NCI-H2196 treated with DMSO at 0.1 percent for 48 hours (cell line): Measurements from ENCODE around the gene PRKG1.

ENCODE experiments used
- DNase-seq: peaks from one replicate; lab custom pipeline; 2025; ENCODE audit not compliant: unreplicated experiment; lab: John Stamatoyannopoulos, UW

PRKG1 gene

GRCh38 chr10:51074238-51075028 is at the start of gene PRKG1:
PRKG1 (plus strand) TSS chr10:51074487.
- no peak for DNase-seq

- DNase-seq = no peak
These were observed 45.9 kb upstream of the PRKG1 start for GRCh38 chr10:51028420-51028819.

- no peak for DNase-seq
These were observed 45.1 kb upstream of the PRKG1 start for GRCh38 chr10:51029172-51029641.

GRCh38 chr10:51030480-51030879 is 43.8 kb upstream of the PRKG1 start:
- DNase-seq = no peak

- DNase-seq = no peak
These were observed 42.3 kb upstream of the PRKG1 start for GRCh38 chr10:51031950-51032349.

- DNase-seq = no peak
These were observed 39.5 kb upstream of the PRKG1 start for GRCh38 chr10:51034769-51035168.

- DNase-seq = no peak
These were observed 38.9 kb upstream of the PRKG1 start for GRCh38 chr10:51035344-51035743.

- no peak for DNase-seq
These were observed 28.4 kb upstream of the PRKG1 start for GRCh38 chr10:51045871-51046270.

- no peak for DNase-seq
These were observed 27.6 kb upstream of the PRKG1 start for GRCh38 chr10:51046654-51047053.

- DNase-seq = no peak
These were observed 26.4 kb upstream of the PRKG1 start for GRCh38 chr10:51047857-51048256.

GRCh38 chr10:51048792-51049191 is 25.5 kb upstream of the PRKG1 start:
- no peak for DNase-seq

- no peak for DNase-seq
These were observed 22.1 kb upstream of the PRKG1 start for GRCh38 chr10:51052163-51052562.

GRCh38 chr10:51057925-51058324 is 16.4 kb upstream of the PRKG1 start:
- DNase-seq = no peak

GRCh38 chr10:51063166-51063565 is 11.1 kb upstream of the PRKG1 start:
- DNase-seq = no peak

- DNase-seq = no peak
These were observed 10.4 kb upstream of the PRKG1 start for GRCh38 chr10:51063659-51064535.

- DNase-seq = no peak
These were observed 8.1 kb upstream of the PRKG1 start for GRCh38 chr10:51066231-51066630.

GRCh38 chr10:51072210-51072609 is 2.1 kb upstream of the PRKG1 start:
- no peak for DNase-seq

GRCh38 chr10:51072921-51073434 is 1.3 kb upstream of the PRKG1 start:
- no peak for DNase-seq

GRCh38 chr10:51073453-51074237 is 642 bp upstream of the PRKG1 start:
- DNase-seq = no peak

GRCh38 chr10:51075043-51075872 is 971 bp downstream of the PRKG1 start:
- DNase-seq = no peak
